Stimulated activated CD4-positive, alpha-beta T cell treated with anti-CD3 and anti-CD28 coated beads, Interleukin-15, amount 100 ng/mL, for 48 hours (primary cell): ENCODE measurements around the gene DGAT2L6.

Experiments
- DNase-seq, 2 donors: peaks; one replicate each; pipeline ENCODE4 v3.0.0-alpha.2; 2020; ENCODE audit warnings: low read depth in 2 of 2

DGAT2L6 gene, protein sequence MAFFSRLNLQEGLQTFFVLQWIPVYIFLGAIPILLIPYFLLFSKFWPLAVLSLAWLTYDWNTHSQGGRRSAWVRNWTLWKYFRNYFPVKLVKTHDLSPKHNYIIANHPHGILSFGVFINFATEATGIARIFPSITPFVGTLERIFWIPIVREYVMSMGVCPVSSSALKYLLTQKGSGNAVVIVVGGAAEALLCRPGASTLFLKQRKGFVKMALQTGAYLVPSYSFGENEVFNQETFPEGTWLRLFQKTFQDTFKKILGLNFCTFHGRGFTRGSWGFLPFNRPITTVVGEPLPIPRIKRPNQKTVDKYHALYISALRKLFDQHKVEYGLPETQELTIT

DNA sequence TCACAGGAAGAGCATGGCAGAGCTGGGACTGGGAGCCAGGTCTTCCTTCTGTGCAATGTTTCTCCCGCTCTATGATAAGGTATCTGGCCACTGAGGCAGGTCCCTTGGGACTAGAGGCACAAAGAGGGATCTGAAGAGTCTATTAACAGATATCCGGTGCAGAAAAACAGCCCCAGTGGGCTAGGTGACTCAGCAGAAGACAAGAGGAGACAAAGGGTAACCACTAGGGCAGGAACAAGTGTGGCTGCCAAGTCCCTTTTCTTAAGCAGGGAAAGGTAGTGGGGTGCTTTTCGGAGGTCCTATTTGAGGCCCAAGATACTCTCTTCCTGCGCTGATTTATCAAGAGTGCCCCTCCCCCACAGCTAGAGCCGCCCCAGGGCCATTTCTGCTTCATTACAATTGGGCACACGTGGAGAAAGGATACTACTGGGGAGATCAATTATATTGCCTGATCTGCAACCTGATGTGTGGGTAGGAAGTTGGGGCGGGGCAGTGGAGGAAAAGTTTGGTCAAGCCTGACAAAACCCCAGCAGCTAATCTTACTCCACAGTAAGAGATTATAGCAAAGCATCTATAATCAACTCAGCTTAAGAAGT lies at the start of gene DGAT2L6:
DGAT2L6 (plus strand) TSS at position 546 of the 596 bp plus-strand sequence. CDS start 100 bp downstream, outside the sequence.
- no peak for DNase-seq

GRCh38 chrX:70128071-70128470 lies 49.2 kb upstream of the DGAT2L6 start:
- DNase-seq: no peak

DNA sequence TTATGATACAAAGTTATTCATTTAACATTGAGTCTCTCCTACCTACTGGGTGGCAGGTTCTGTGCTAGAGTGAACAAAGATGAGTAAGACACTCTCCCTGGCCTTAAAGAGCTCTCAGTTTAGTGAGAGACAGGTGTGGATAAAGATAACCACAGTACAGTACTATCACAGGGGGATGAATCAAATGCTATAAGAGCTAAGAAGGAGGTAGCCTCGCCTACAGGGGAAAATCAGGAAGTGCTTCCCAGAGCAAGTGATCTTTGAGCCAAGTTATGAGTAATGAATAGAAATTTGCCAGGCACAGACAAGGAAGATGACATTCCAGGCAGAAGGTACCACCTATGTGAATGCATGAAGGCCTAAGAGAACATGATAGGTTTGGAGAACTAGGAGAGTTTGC lies 47.5 kb upstream of the DGAT2L6 start:
- DNase-seq: no peak

DNA sequence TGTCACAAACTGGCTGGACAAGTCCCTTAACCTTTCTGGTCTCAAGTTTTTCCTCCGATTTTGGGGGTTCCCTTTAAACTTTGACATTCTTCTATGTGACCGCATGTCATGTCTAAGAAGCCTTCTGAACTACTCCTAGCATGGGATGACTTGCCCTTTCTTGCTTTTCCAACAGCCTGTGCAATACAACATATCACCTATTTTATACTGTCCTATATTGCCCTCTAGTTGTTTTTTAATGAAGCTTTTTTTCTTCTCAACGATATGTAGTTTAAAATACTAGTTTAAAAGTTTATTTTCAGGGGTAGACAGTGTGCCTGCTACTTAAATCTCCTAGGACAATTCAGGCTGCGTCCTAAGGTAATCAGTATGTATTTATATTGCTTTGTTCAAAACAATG lies 45.1 kb upstream of the DGAT2L6 start:
- DNase-seq: no peak

DNA sequence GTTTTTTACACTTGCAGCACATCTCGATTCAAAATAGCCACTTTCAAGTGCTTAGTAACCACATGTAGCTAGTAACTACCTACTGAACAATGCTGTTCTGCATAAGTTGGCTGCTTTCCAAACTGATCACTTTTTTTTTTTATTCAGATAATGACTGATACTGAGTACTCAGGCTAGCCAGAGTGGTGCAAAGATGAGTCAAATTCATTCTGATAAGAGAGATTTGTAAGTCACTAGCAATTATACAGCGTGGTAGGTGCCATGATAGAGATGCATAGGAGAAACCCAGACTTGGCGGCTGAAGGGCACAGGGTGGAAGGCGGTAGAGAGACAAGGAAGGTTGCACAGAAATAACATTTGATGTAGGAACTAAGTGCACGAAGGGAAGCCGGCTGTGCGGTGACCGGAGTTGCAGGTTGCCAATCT lies 44.4 kb upstream of the DGAT2L6 start:
- DNase-seq: peak in 1 of 2 donors; percentile 1

GRCh38 chrX:70133303-70134115 lies 43.8 kb upstream of the DGAT2L6 start, which contains the start of gene IGBP1:
TSS of gene IGBP1 (plus strand) at chrX:70133447. CDS start at chrX:70133948, 501 bp downstream.
- DNase-seq: peak; percentile 44 to 58

GRCh38 chrX:70134116-70134477 lies 43.2 kb upstream of the DGAT2L6 start:
- no peak for DNase-seq

- DNase-seq: no peak
These were observed 38.7 kb upstream of the DGAT2L6 start for GRCh38 chrX:70138622-70139021.

DNA sequence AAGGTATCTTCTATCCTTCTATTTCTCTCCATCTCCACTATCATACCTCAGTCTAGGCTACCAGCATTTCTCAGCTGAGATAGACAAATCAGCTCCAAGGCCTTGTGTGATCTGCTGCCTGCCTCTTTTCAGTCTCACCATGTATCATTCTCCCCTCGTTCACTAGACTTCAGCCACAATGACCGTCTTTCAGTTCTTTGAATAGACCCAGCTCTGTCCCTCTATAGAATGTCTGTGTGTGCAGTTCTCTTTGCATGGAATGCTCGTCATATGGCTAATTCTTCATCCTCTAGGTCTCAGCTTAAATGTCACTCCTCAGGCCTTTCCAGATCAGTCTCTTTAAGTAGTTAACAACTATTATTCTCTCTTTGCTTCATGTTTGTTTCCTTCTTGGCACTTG lies 37.5 kb upstream of the DGAT2L6 start:
- no peak for DNase-seq

- DNase-seq: no peak
These were observed 35.9 kb upstream of the DGAT2L6 start for GRCh38 chrX:70141373-70141772.

- peak in 1 of 2 donors; percentile 15 for DNase-seq
These were observed 10.4 kb upstream of the DGAT2L6 start for GRCh38 chrX:70166601-70167590.

DNA sequence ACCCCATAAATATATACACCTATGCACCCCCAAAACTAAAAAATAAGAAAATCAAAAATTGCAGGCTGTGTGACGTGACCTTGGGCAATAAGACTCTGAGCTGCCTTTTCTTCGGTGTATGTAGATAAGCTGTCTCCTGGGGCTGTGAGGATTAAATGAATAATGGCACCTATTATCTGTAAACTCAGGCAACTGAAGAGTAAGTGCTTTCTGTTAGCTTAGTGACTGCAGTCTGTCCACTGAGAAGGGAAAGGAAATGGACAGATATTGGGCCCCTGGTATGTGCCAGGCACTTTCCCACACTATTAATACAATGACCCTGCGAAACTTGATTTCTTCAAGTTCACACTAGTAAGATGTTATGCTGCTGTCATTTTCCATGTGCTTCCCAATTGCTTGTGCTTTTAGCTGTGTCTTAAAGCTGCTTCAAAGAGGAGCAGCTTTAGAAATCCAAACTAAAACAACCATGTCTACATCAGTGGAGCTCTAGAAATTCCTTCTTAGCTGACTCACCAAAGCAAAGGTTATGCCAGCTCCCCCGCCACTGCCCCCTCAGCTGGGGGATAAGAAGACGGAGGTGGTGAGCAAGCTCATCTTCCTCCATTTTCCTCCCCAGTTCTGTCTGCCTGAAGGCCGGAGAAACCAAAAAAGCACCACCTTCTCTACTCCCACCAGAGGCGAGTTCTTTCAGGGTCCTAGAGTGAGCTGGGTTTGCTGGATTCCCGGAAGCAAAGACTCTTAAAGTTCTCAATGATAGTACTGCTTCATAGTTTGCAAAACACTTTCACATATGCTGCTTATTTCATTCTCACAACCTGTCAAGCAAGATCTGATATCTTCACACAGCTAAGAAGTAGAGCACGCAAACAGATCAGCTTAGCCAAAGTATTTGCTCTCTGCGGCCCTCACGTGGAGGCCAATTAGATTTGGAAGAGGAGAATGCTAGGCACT lies 8.8 kb upstream of the DGAT2L6 start:
- DNase-seq: no peak

DNA sequence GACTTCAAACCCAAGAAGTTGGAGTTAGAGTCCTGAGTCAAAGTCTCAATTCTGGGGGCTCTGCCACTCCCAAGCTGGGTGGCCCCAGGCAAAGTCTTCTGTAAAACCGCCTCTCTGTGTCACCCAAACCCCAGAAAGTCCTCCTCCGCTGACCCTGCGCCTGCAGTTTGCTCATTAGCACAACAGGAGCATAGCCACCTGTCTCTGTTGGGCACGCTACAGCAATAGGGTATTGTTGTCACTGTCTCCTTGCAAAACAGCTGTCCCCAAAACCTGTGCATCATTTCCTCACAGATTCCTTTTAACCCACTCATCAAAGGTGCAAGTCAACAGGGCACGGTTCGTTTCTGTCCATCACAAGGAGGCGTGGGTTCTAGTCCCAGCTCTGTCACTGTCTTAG lies 8.0 kb upstream of the DGAT2L6 start:
- no peak for DNase-seq

- DNase-seq: no peak
These were observed 5.7 kb upstream of the DGAT2L6 start for GRCh38 chrX:70171624-70172023.

- DNase-seq: no peak
These were observed 5.1 kb upstream of the DGAT2L6 start for GRCh38 chrX:70172221-70172620.

DNA sequence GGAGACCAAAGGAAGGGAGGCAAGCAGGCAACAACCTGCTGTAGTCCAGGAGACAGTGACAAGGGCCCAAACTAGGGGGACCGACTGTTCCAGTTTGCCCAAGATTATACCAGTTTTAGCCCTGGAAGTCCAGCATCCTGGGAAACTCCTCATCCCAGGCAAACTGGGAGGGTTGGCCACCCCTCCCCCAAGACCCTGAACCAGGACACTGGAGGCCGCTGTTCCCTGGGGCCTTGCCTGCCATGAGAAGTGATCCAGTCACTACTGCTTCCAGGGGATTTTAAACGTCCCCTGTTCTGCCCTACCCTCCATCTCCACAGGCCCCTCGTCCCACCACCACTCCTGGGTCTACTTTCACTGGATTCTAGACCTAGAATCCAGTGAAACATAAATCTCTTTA lies 4.3 kb upstream of the DGAT2L6 start:
- DNase-seq: no peak

DNA sequence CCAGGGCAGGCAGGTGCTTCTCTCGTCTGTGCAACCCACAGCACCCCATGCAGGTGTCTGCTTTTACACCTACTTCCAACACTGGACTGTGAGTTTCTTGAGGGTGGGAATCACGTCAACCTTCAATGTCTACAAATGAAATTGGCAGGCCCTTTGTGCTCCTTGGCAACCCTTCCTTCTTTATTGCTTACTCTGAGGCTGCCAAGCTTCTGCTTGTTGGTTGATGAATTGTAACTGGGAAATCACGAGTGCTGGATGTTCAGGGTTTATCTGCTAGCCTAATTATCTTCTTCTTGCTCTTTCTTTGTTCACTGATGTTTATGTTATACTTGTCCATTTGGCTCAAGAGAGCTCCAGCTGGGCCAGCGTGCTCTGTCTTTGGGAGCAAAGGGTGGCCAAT lies 2.5 kb upstream of the DGAT2L6 start:
- DNase-seq: no peak

DNA sequence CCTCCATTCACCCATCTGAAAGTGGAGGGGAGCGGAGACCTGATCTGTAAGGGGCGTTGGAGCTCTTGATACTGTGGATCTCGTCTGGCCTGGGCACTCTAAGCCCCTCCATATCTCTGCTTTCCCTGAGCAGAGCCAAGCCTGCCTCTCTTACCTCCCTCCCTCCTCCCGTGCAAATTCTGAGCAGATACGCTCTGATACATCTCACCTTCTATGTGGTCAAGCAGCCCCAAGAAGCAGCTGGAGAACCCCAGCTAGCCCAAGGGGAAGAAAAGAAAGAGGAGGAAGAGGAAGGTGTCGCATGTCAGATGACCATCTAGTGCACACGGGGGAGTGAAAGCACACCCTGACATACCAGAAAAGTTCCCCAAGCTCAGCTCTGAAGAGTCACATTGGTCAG lies 1.9 kb upstream of the DGAT2L6 start:
- DNase-seq: no peak

DNA sequence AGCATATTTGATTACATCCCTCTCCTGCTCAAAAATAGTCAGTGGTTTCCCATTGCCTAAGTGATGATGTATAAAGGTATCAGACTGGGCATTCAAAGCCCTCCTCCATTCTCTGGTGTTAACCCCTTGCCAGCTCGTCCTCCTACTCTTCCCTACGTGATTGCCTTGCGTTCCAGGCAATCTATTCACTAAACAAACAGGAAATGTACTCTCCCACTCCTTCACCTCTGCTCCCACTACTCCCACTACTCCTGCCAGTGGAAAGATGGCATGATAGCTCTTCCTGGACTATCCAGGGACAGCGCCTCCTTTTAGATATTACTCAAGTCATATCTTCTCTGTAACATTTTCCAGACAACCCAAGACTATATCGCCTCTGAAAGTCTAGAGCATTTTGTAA lies 5.8 kb downstream of the DGAT2L6 start:
- DNase-seq: no peak

DNA sequence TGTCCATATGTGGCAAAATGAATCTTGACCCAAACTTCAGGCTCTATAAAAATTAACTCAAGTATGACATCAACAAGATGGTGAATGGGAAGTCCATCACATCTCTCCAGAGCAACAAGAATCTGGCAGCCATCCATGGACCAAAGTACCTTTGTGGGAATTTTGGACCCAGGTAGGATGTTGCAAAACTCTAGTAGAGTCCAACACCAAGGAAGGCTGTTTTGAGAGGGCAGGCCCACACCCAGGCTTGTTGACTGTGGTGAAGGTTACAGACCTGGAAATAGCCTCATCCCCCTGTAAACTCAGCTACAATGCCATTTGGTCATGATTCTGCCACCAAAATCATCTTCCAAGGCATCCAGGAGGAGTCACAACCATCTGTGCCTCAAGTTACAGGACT lies 12.9 kb downstream of the DGAT2L6 start:
- no peak for DNase-seq
